Heart left ventricle (tissue), 16 donors: ENCODE results near the gene USHBP1. TPM values are rescaled to one million over a fixed set of nuclear protein-coding genes. Genes with fewer than 3 reads are reported as not detected.
"Not testable (repeated sequence)": the region's sequence is repeated elsewhere in the genome, so short reads cannot be mapped to it uniquely, and the experiment has no call there.

Source experiments
- ATAC-seq, 4 donors: fragments of 200-7000 bp; cut with Tn5 transposase; one replicate each; pipeline ENCODE4 v1.9.1; 2020 to 2022; ENCODE audit warnings: moderate library complexity in 4 of 4, mild to moderate bottlenecking in 3 of 4, moderate number of reproducible peaks in 1 of 4
- DNase-seq, 5 donors: peaks; one replicate each; pipeline ENCODE4 v3.0.0-alpha.2; 2020
- H3K27ac ChIP-seq, 12 donors: fragments of 200-600 bp; sonication (generic) in 4 of 12; one replicate each; pipeline versions ENCODE4 v1.5.0 to v1.8.0; 2016 to 2022; ENCODE audit warnings: mild to moderate bottlenecking in 2 of 12
- H3K27me3 ChIP-seq, 9 donors: fragments of 200-600 bp; sonication (generic) in 2 of 9; one replicate each; pipeline versions ENCODE4 v1.5.1 to v1.8.0; 2016 to 2022; ENCODE audit warnings: mild to moderate bottlenecking in 3 of 9
- H3K36me3 ChIP-seq, 9 donors: fragments of 200-600 bp; sonication (generic) in 2 of 9; one replicate each; pipeline versions ENCODE4 v1.5.0 to v1.8.0; 2018 to 2022; ENCODE audit warnings: mild to moderate bottlenecking in 2 of 9
- H3K4me1 ChIP-seq, 12 donors: fragments of 200-600 bp; sonication (generic) in 4 of 12; one replicate each; pipeline versions ENCODE4 v1.5.0 to v1.8.0; 2016 to 2022; ENCODE audit warnings: mild to moderate bottlenecking in 3 of 12
- H3K4me3 ChIP-seq, 12 donors: fragments of 200-600 bp; sonication (generic) in 4 of 12; one replicate each; pipeline versions ENCODE4 v1.5.0 to v1.8.0; 2017 to 2022; ENCODE audit warnings: mild to moderate bottlenecking in 9 of 12, moderate library complexity in 4 of 12
- H3K9me3 ChIP-seq, 12 donors: fragments of 200-600 bp; sonication (generic) in 4 of 12; one replicate each; pipeline versions ENCODE4 v1.5.0 to v1.8.0; 2016 to 2022; ENCODE audit warnings: mild to moderate bottlenecking in 1 of 12
- POLR2A ChIP-seq, 2 donors: fragments of 450-650 bp; IDR thresholded peaks; one replicate each; pipeline ENCODE4 v1.6.1; 2017; ENCODE audit warnings: antibody characterized with exemption in 2 of 2, mild to moderate bottlenecking in 2 of 2, moderate library complexity in 2 of 2
- WGBS, 4 donors: extraction: QIAGEN DNeasy Blood & Tissue Kit in 2 of 4; methylation state at CpG; one replicate each; pipeline versions ENCODE4 v1.1.5 to v1.1.7; 2013 to 2018; 5-methylcytosine and 5-hydroxymethylcytosine counted together
- intact Hi-C, 10 donors: fragments of 100-400 bp; cut with DNase I; formaldehyde crosslinking; loops; one replicate each; pipeline versions ENCODE4 v1.11.1 to v1.14.2; 2022
- polyA plus RNA-seq, 2 donors: library from polyadenylated mRNA; stranded (reverse); fragments of 200-250 nt; gene quantifications; one replicate each; pipeline ENCODE4 v1.2.3, GENCODE V29; 2013
- total RNA-seq, 9 donors: library from RNA; depleted of rRNA in 2 of 9; stranded (reverse); fragments of >200 nt in 2 of 9; fragmentation: NEBNext Ultra II Directional in 3 of 9; extraction: Animal tissue kit (Norgen Biotek cat#: 25700) in 3 of 9; gene quantifications; one replicate each; pipeline versions ENCODE4 v1.1.0 to v1.2.4, GENCODE V29; 2016 to 2023
- TF ChIP-seq, protein P1 (sequence below), 12 donors: fragments of 200-600 bp; sonication (generic) in 4 of 12; IDR thresholded peaks; one replicate each; pipeline versions ENCODE4 v1.5.0 to v1.8.0; 2018 to 2022; ENCODE audit warnings: antibody characterized with exemption in 12 of 12, mild to moderate bottlenecking in 5 of 12
- donor health status: ischemic (EF 13 %, LVEDD 7.1; RV severe dilation, severe dysfunction).
- donor health status: healthy with polysubstance abuse.
- donor health status: DM: no; HTN: yes; CAD: no.
- donor health status: DM: no; HTN: no; CAD: no.
- donor health status: ischemic (EF 25% LVEDD 6.9; RV normal size, moderate dysfunction).
- donor health status: ischemic (EF 25% LVEDD 5.7; RV mildly dilated, moderate dysfunction).
- donor health status: healthy.
- donor health status: DM: yes; HTN: yes; CAD: no.
- donor health status: ischemic (EF 35%, LVEDD 5.7; RV mildly dilated, moderate dysfunction).
- donor health status: nonischemic (EF 11% LVEDD 7.7; RV severe dilation, severe dysfunction).
- donor health status: DM: yes; HTN: yes; CAD: no.
- donor health status: PGD.
- donor health status: ischemic (EF 29% LVEDD 5.4; RV normal size, mild dysfunction).
- donor health status: nonischemic (EF 23%, LVEDD 6.1; RV moderate dilation, normal function).

Gene USHBP1
- total and polyA plus RNA-seq, 11 donors = 3.7 to 14.6 (median 7.7) TPM

DNA sequence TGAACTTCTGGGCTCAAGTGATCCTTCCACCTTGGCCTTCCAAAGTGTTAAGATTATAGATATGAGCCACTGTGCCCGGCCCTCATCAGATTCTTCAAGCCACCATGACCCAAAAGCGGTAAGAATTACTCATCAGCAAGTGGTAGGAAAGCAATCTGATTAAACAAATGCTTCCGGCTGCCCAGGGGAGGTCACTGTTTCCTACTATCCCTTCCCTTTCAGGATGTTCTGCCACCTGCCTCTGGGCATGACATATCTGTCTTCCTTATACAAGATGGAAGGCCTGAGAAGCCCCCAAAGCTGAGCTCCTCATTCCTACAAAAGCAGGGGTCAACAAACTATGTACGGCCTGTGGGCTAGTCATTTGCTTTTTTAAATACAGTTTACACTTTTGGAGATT, 31.7 kb upstream of the USHBP1 start:
- ATAC-seq (no peak), DNase-seq (no peak)
- no peak for TF ChIP-seq POLR2A (IDR thresholded peaks at IDR 0.05)
- TF ChIP-seq, protein P1, sequence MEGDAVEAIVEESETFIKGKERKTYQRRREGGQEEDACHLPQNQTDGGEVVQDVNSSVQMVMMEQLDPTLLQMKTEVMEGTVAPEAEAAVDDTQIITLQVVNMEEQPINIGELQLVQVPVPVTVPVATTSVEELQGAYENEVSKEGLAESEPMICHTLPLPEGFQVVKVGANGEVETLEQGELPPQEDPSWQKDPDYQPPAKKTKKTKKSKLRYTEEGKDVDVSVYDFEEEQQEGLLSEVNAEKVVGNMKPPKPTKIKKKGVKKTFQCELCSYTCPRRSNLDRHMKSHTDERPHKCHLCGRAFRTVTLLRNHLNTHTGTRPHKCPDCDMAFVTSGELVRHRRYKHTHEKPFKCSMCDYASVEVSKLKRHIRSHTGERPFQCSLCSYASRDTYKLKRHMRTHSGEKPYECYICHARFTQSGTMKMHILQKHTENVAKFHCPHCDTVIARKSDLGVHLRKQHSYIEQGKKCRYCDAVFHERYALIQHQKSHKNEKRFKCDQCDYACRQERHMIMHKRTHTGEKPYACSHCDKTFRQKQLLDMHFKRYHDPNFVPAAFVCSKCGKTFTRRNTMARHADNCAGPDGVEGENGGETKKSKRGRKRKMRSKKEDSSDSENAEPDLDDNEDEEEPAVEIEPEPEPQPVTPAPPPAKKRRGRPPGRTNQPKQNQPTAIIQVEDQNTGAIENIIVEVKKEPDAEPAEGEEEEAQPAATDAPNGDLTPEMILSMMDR (IDR thresholded peaks at IDR 0.05) = no peak
- H3K4me1 ChIP-seq = peaks cover 0 to 9% (median 0%) of the 10 kb centered on the region in 12 donors
- no peak overlapping the region for H3K4me3 ChIP-seq
- WGBS, 4 donors = 69 to 85% (median 81%) methylated on average over 4 of the region's 4 CpGs
- H3K9me3 ChIP-seq = peaks cover 0 to 6% (median 0%) of the 10 kb centered on the region in 12 donors
- no peaks in the 10 kb centered on the region for H3K27me3 ChIP-seq
- intact Hi-C loops = loop anchor here in 4 of 10 donors (5.0 to 10.0 kb wide), 2 partner anchors 46 to 89 kb away; no protein-coding TSS in a partner anchor
- H3K27ac ChIP-seq = no peak overlapping the region
- H3K36me3 ChIP-seq = peaks cover 0 to 33% (median 8%) of the 10 kb centered on the region in 9 donors

DNA sequence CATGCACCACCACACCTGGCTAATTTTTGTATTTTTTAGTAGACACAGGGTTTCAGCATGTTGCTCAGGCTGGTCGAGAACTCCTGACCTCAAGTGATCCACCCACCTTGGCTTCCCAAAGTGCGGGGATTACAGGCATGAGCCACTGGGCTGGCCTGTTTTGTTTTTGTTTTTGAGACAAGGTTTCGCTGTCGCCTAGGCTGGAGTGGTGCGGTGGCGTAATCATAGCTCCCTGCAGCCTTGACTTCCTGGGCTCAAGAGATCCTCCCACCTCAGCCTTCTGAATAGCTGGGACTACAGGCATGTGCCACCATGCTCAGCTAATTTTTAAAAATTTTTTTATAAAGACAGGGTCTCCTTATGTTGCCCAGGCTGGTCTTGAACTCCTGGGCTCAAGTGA, 31.0 kb upstream of the USHBP1 start:
- not testable (repeated sequence) for H3K4me1 ChIP-seq, DNase-seq, H3K27ac ChIP-seq, H3K4me3 ChIP-seq, H3K27me3 ChIP-seq, H3K9me3 ChIP-seq, ATAC-seq
- peaks cover 0 to 26% (median 8%) of the 10 kb centered on the region in 9 donors for H3K36me3 ChIP-seq
- intact Hi-C loops = loop anchor here in 4 of 10 donors (5.0 to 10.0 kb wide), 2 partner anchors 47 to 89 kb away; no protein-coding TSS in a partner anchor
- WGBS, 4 donors = 96 to 99% (median 98%) methylated on average over 6 of the region's 6 CpGs

DNA sequence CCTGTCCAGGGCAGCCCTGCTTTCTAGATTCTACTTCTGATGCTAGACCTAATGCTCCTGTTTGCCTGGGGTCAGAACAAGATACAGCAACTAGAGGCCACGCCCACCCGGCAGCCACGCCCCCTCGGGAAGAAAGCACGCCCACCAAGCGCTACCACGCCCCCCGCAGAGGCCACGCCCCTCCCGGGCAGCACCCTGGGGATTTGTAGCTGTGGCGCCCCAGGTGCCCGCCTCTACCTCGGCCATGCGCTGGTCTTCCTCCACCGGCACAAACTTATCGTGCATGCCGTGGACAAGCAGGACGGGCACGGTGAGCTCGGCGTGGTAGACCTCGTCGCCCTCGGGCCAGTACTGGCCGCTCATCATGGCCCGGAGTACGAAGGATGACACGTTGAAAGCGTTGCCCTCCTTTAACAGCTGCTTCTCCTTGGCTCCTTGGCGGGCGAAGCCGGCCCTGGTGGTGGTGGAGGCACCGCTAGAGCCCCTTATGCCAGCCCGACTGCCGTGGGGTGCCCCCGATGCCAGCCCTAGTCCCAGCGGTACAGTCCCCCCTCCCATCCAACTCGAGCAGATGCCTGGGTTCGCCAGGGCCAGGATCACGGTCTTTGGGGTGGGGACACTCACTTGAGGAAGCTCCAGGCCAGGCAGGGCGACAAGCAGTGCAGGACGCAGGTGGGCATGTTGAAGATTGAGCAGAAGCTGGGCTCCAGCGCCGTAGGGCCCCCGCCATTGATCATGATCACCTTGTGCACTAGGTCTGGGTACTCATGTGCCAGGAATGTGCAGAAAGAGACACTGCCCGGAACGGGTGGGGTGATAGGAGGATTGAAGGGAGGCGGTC, 29.7 kb upstream of the USHBP1 start:
- intact Hi-C loops = loop anchor here in 6 of 10 donors (5.0 to 10.0 kb wide), 2 partner anchors 91 to 93 kb away; no protein-coding TSS in a partner anchor
- ATAC-seq = peak in 1 of 4 donors; percentile 8

DNA sequence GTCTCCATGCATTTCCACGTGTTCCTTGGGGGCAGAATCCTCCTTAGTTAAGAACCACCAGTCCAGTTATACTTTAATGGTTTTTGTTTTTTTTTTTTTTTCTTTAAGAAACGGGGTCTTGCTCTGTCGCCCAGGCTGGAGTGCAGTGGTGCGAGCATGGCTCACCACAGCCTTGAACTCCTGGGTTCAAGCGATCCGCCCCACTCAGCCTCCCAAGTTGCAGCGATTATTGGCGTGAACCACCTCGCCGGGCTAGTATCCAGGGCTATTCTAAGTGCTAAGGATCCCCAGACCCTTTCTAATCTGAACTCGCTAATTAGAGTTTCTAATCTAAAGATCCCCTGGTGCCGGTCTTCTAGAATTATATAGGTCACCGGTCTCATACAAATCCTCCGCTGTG, 29.1 kb upstream of the USHBP1 start:
- Histone ChIP-seq H3K4me1 (peaks cover 0 to 13% (median 0%) of the 10 kb centered on the region in 12 donors), H3K27me3 (no peaks in the 10 kb centered on the region), H3K4me3 (no peak overlapping the region), H3K27ac (no peak overlapping the region), H3K36me3 (peaks cover 0 to 17% (median 5%) of the 10 kb centered on the region in 9 donors), H3K9me3 (peaks cover 0 to 6% (median 0%) of the 10 kb centered on the region in 12 donors)
- ATAC-seq = no peak
- no peak for DNase-seq
- TF ChIP-seq, protein P1 (IDR thresholded peaks at IDR 0.05) = no peak
- TF ChIP-seq POLR2A (IDR thresholded peaks at IDR 0.05) = no peak
- intact Hi-C loops = loop anchor here in 9 of 10 donors (2.0 to 10.0 kb wide), 5 partner anchors 91 to 97 kb away; no protein-coding TSS in a partner anchor
- WGBS, 4 donors = 88 to 92% (median 92%) methylated on average over 14 of the region's 14 CpGs

More for the DNA sequence above, 29.7 kb upstream of the USHBP1 start:
- Histone ChIP-seq H3K27me3 (no peaks in the 10 kb centered on the region), H3K4me3 (no peak overlapping the region), H3K9me3 (peaks cover 0 to 6% (median 0%) of the 10 kb centered on the region in 12 donors), H3K27ac (no peak overlapping the region), H3K4me1 (peaks cover 0 to 13% (median 0%) of the 10 kb centered on the region in 12 donors), H3K36me3 (peaks cover 0 to 22% (median 5%) of the 10 kb centered on the region in 9 donors)
- TF ChIP-seq, protein P1 (IDR thresholded peaks at IDR 0.05) = no peak
- TF ChIP-seq POLR2A (IDR thresholded peaks at IDR 0.05) = no peak
- WGBS, 4 donors = 81 to 85% (median 85%) methylated on average over 41 to 48 of the region's 48 CpGs
- DNase-seq = no peak
